ENCODE data around the gene GTPBP3. TPM values are rescaled to one million over a fixed set of nuclear protein-coding genes. Genes with fewer than 3 reads are reported as not detected.
A peak's percentile ranks its signal among the peaks of the same experiment; 100 is the strongest.

Gene GTPBP3
- total RNA-seq, 1 donor from 2014 or later = 11.8 TPM

- DNase-seq (ENCODE audit: low spot score in 2 of 2) = peak in 1 of 2 donors; percentile 47
- FAIRE-seq = no peak
Measured at GRCh38 chr19:17326595-17326966, 10.8 kb upstream of the GTPBP3 start.

- no peak for FAIRE-seq
Measured at GRCh38 chr19:17327068-17327653, 10.2 kb upstream of the GTPBP3 start.

GRCh38 chr19:17327654-17328516 is 9.5 kb upstream of the GTPBP3 start:
- DNase-seq (ENCODE audit: low spot score in 2 of 2) = peak; percentile 54 to 63
- FAIRE-seq = no peak

More at GRCh38 chr19:17327068-17327653, 10.2 kb upstream of the GTPBP3 start:
- no peak for DNase-seq (ENCODE audit: low spot score in 2 of 2)

GRCh38 chr19:17328517-17329365 is 8.6 kb upstream of the GTPBP3 start:
- FAIRE-seq (no peak), DNase-seq (ENCODE audit: low spot score in 2 of 2) (peak in 1 of 2 donors; percentile 43)

- FAIRE-seq (no peak), DNase-seq (ENCODE audit: low spot score in 2 of 2) (peak in 1 of 2 donors; percentile 37)
Measured at GRCh38 chr19:17329366-17330261, 7.7 kb upstream of the GTPBP3 start.

- no peak for FAIRE-seq
- DNase-seq (ENCODE audit: low spot score in 2 of 2) = no peak
Measured at GRCh38 chr19:17330262-17331044, 6.9 kb upstream of the GTPBP3 start.

- no peak for FAIRE-seq
Measured at GRCh38 chr19:17331045-17331558, 6.3 kb upstream of the GTPBP3 start.

GRCh38 chr19:17332360-17332676 is 5.0 kb upstream of the GTPBP3 start:
- no peak for FAIRE-seq
- DNase-seq (ENCODE audit: low spot score in 2 of 2) = no peak

More at GRCh38 chr19:17331045-17331558, 6.3 kb upstream of the GTPBP3 start:
- DNase-seq (ENCODE audit: low spot score in 2 of 2) = no peak

GRCh38 chr19:17332677-17333581 is 4.4 kb upstream of the GTPBP3 start:
- FAIRE-seq (no peak), DNase-seq (ENCODE audit: low spot score in 2 of 2) (peak in 1 of 2 donors; percentile 25)

- DNase-seq (ENCODE audit: low spot score in 2 of 2) = peak; percentile 52 to 60
- no peak for FAIRE-seq
Measured at GRCh38 chr19:17333611-17334413, 3.5 kb upstream of the GTPBP3 start.

- FAIRE-seq (no peak), DNase-seq (ENCODE audit: low spot score in 2 of 2) (peak; percentile 97)
Measured at GRCh38 chr19:17334414-17335409, 2.6 kb upstream of the GTPBP3 start, which contains the start of gene ANO8. Gene ANO8, minus strand, starts transcription at chr19:17334855. Its CDS starts 185 bp downstream, at chr19:17334670.

- FAIRE-seq (no peak), DNase-seq (ENCODE audit: low spot score in 2 of 2) (no peak)
Measured at GRCh38 chr19:17335575-17335974, 1.8 kb upstream of the GTPBP3 start.

GRCh38 chr19:17337675-17338432 is 501 bp downstream of the GTPBP3 start:
- no peak for FAIRE-seq

GRCh38 chr19:17338433-17339078 is 1.2 kb downstream of the GTPBP3 start:
- DNase-seq (ENCODE audit: low spot score in 2 of 2) = no peak
- no peak for FAIRE-seq

More at GRCh38 chr19:17337675-17338432, 501 bp downstream of the GTPBP3 start:
- no peak for DNase-seq (ENCODE audit: low spot score in 2 of 2)

Measured in frontal cortex (tissue), 4 donors.